ENCODE measurements around the gene XPO6. TPM values are rescaled to one million over a fixed set of nuclear protein-coding genes. Genes with fewer than 3 reads are reported as not detected.
A peak's percentile ranks its signal among the peaks of the same experiment; 100 is the strongest.

Gene XPO6
- total RNA-seq, 1 donor from 2014 or later: 61.5 TPM

GRCh38 chr16:28090646-28091377, 121.0 kb downstream of the XPO6 start:
- peak in 1 of 2 donors; percentile 31 for DNase-seq (ENCODE audit: low read depth in 2 of 2)

- DNase-seq (ENCODE audit: low read depth in 2 of 2): no peak
These were observed 121.8 kb downstream of the XPO6 start for GRCh38 chr16:28089992-28090365.

GRCh38 chr16:28089205-28089991, 122.4 kb downstream of the XPO6 start:
- DNase-seq (ENCODE audit: low read depth in 2 of 2): no peak

- DNase-seq (ENCODE audit: low read depth in 2 of 2): no peak
These were observed 124.0 kb downstream of the XPO6 start for GRCh38 chr16:28087675-28088300.

GRCh38 chr16:28087140-28087660, 124.6 kb downstream of the XPO6 start:
- DNase-seq (ENCODE audit: low read depth in 2 of 2): no peak

GRCh38 chr16:28086186-28087139, 125.3 kb downstream of the XPO6 start:
- DNase-seq (ENCODE audit: low read depth in 2 of 2): no peak

GRCh38 chr16:28085389-28086171, 126.2 kb downstream of the XPO6 start:
- no peak for DNase-seq (ENCODE audit: low read depth in 2 of 2)

GRCh38 chr16:28084209-28084608, 127.6 kb downstream of the XPO6 start:
- no peak for DNase-seq (ENCODE audit: low read depth in 2 of 2)

GRCh38 chr16:28082624-28083023, 129.1 kb downstream of the XPO6 start:
- DNase-seq (ENCODE audit: low read depth in 2 of 2): no peak

GRCh38 chr16:28081391-28081968, 130.3 kb downstream of the XPO6 start:
- DNase-seq (ENCODE audit: low read depth in 2 of 2): no peak

GRCh38 chr16:28078261-28078660, 133.5 kb downstream of the XPO6 start:
- no peak for DNase-seq (ENCODE audit: low read depth in 2 of 2)

GRCh38 chr16:28073836-28074235, 137.9 kb downstream of the XPO6 start:
- DNase-seq (ENCODE audit: low read depth in 2 of 2): no peak

GRCh38 chr16:28072087-28072486, 139.7 kb downstream of the XPO6 start:
- no peak for DNase-seq (ENCODE audit: low read depth in 2 of 2)

- no peak for DNase-seq (ENCODE audit: low read depth in 2 of 2)
These were observed 141.6 kb downstream of the XPO6 start for GRCh38 chr16:28069971-28070794.

- no peak for DNase-seq (ENCODE audit: low read depth in 2 of 2)
These were observed 142.8 kb downstream of the XPO6 start for GRCh38 chr16:28068976-28069375.

GRCh38 chr16:28067604-28068379, 144.0 kb downstream of the XPO6 start:
- DNase-seq (ENCODE audit: low read depth in 2 of 2): peak in 1 of 2 donors; percentile 36

- no peak for DNase-seq (ENCODE audit: low read depth in 2 of 2)
These were observed 147.0 kb downstream of the XPO6 start for GRCh38 chr16:28064706-28065249.

- no peak for DNase-seq (ENCODE audit: low read depth in 2 of 2)
These were observed 147.6 kb downstream of the XPO6 start for GRCh38 chr16:28064150-28064549.
